Measurements from ENCODE around the gene PBXIP1.

PBXIP1 gene

DNA sequence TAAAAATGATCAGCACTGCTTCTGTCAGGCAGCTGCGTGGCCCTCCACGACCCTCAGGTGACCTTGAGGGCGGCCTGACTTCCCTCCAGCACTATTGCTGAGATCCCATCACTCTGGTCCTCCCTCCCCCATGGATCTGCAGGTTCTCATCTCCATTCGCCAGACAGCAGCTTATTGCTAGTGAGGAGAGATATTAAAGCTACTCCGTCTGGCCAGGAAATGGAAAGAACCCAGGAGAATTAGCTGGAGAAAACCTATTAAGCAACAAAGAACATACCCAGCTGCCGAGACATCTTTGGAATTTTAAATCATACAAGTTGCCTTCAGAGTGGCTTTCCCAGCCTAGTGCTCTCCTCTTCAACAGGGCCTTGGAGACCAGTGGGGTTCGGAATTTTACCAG lies 60.1 kb downstream of the PBXIP1 start:
- Mint-ChIP-seq H3K27me3 (no peaks in the 10 kb centered on the region), H3K36me3 (ENCODE audit: low read depth) (no peaks in the 10 kb centered on the region), H3K4me3 (no peak overlapping the region), H3K4me1 (ENCODE audit: low read depth) (no peaks in the 10 kb centered on the region), H3K9me3 (no peaks in the 10 kb centered on the region), H3K27ac (no peak overlapping the region)
- DNase-seq: no peak
